Frontal cortex (tissue), 4 donors: ENCODE measurements around the gene ELF3. TPM values are rescaled to one million over a fixed set of nuclear protein-coding genes. Genes with fewer than 3 reads are reported as not detected.
"Not testable (repeated sequence)": the region's sequence is repeated elsewhere in the genome, so short reads cannot be mapped to it uniquely, and the experiment has no call there.

Experiments used
- DNase-seq, 2 donors: peaks; one replicate each; pipeline ENCODE4 v3.0.0; 2012; ENCODE audit warnings: low spot score in 2 of 2
- FAIRE-seq: peaks from 2 replicates; lab custom pipeline; 2012; peaks lifted over from hg19 to GRCh38; lab: Jason Lieb, UNC
- total RNA-seq: library from RNA; depleted of rRNA; stranded (reverse); fragments of >200 nt; gene quantifications from one replicate; pipeline ENCODE4 v1.2.3, GENCODE V29; 2014
- donor health status: control.
- donor health status: control.
- donor health status: control.

Gene ELF3
- total RNA-seq, 1 donor from 2014 or later, result under 0.01 TPM

- DNase-seq (no peak), FAIRE-seq (no peak)
These were observed 19.3 kb downstream of the ELF3 start for GRCh38 chr1:202029727-202030126.

DNA sequence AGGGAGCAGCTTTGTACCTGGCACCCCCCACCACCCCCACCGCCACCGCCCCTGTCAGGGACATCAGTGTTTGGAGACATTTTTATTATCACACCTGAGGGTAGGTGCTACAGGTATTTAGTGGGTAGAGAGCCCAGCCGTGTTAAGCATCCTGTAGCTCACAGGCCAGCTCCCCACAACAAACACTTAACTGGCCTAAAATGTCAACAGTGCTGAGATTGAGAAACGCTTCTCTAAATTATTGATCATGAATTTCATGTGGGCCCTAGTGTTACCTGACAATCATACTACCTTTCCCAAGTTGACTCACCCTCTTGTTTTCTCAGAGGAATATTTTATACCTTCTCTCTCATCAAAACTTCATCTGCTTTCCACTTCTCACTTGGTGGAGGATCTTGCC is 21.4 kb downstream of the ELF3 start:
- DNase-seq, result no peak
- FAIRE-seq, result no peak

- FAIRE-seq, result no peak
- DNase-seq, result no peak
These were observed 23.8 kb downstream of the ELF3 start for GRCh38 chr1:202034149-202034682.

- no peak for DNase-seq
- no peak for FAIRE-seq
These were observed 24.5 kb downstream of the ELF3 start for GRCh38 chr1:202034683-202035462.

DNA sequence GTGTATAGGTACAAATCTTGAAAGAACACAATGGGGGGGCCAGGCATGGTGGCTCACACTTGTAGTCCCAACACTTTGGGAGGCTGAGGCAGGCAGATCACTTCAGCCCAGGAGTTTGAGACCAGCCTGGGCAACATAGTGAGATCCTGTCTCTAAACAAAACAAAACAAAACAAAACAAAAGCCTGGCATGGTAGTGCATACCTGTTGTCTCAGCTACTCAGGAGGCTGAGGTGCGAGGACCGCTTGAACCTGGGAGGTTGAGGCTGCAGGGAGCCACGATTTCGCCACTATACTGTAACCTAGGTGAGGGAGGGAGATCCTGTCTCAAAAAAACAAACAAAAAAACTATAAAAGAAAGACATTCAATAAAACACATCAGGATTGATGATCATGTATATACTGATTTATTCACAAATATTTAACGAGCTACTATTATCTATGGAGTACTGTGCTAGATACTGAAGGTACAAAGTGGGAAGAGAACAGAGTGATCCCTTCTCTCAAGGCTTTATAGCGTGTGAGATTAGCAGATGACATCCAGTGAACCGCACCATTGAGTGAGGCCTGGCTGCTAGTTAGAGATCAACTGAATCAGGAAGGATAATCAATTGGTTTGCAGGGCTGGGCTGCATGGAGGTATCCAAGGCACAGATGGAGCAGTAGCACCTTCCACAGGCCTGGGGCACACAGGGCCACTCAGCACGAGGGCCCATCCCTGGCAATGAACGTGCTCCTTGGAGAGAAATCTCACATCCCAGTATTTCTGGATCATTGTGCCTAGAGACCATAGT is 26.4 kb downstream of the ELF3 start:
- FAIRE-seq, result no peak

GRCh38 chr1:202037706-202038296 is 27.4 kb downstream of the ELF3 start:
- FAIRE-seq (no peak), DNase-seq (no peak)

More for the DNA sequence above, 26.4 kb downstream of the ELF3 start:
- DNase-seq, result no peak

- FAIRE-seq (no peak), DNase-seq (no peak)
These were observed 28.4 kb downstream of the ELF3 start for GRCh38 chr1:202038688-202039346.

GRCh38 chr1:202045705-202046104 is 35.3 kb downstream of the ELF3 start:
- FAIRE-seq (no peak), DNase-seq (no peak)

GRCh38 chr1:202046227-202046626 is 35.8 kb downstream of the ELF3 start:
- FAIRE-seq, result no peak

GRCh38 chr1:202046748-202047708 is 36.6 kb downstream of the ELF3 start:
- DNase-seq (no peak), FAIRE-seq (no peak)

More at GRCh38 chr1:202046227-202046626, 35.8 kb downstream of the ELF3 start:
- no peak for DNase-seq

DNA sequence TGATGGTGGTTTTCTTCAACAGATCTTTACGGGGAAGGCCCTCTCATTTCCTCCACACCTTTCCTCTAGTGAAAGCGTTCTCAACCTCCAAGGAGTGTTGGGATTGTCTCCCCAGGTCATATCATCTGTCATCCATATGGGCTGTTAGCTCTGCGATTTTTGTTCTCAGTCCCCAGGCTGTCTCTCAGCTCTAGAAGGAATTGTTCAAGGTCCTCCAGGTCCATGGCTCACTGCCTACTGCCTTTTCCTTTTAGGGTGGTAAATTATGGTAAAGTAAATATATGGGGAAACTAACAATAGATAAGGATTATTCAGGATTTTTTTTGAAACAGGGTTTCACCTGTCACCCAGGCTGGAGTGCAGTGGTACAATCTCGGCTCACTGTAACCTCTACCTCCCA is 37.6 kb downstream of the ELF3 start:
- FAIRE-seq, result no peak

DNA sequence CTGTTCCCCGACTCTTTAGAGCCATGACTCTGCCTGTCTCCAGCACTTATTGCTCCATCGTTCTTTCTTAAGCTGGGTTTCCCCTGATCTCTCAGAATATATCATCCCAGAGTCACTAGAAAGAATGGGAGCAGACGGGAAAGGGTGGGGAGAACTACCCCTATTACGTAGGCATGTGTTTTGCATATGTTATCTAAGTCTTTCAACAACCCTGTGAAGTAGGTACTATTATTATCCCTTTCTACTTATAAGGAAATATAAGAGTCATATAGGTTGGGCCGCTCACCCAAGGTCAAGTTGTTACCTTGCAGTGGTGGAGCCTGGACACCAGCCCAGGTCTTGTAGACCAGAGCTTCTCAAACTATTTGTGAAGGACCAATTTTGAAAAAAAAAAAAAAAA is 38.7 kb downstream of the ELF3 start:
- FAIRE-seq (no peak), DNase-seq (no peak)

More for the DNA sequence above, 37.6 kb downstream of the ELF3 start:
- DNase-seq, result no peak

GRCh38 chr1:202054094-202054493 is 43.7 kb downstream of the ELF3 start:
- no peak for FAIRE-seq
- no peak for DNase-seq

DNA sequence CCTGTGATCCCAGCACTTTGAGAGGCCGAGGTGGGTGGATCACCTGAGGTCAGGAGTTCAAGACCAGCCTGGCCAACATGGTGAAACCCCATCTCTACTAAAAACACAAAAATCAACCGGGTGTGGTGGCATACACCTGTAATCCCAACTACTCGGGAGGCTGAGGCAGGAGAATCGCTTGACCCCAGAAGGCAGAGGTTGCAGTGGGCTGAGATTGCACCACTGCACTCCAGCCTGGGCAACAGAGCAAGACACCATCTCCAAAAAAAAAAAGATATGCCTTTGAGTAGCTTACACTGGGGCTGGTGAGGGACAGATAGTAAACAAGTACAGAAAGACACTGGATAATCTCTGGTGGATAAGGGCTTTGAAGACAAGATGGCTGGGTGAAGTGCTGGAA is 44.3 kb downstream of the ELF3 start:
- not testable (repeated sequence) for FAIRE-seq, DNase-seq

GRCh38 chr1:202056644-202057334 is 46.4 kb downstream of the ELF3 start:
- DNase-seq (no peak), FAIRE-seq (no peak)

DNA sequence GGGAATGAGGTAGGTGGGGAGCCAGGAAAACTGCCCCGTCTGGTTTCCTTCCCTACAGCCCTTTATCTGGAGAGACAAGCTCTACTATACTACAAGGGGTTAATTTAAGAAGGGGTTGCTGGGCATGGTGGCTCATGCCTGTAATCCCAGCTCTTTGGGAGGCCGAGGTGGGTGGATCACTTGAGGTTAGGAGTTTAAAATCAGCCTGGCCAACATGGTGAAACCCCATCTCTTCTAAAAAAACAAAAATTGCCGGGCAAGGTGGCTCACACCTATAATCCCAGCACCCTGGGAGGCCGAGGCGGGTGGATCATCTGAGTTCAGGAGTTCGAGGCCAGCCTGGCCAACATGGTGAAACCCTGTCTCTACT is 46.9 kb downstream of the ELF3 start:
- not testable (repeated sequence) for DNase-seq, FAIRE-seq

DNA sequence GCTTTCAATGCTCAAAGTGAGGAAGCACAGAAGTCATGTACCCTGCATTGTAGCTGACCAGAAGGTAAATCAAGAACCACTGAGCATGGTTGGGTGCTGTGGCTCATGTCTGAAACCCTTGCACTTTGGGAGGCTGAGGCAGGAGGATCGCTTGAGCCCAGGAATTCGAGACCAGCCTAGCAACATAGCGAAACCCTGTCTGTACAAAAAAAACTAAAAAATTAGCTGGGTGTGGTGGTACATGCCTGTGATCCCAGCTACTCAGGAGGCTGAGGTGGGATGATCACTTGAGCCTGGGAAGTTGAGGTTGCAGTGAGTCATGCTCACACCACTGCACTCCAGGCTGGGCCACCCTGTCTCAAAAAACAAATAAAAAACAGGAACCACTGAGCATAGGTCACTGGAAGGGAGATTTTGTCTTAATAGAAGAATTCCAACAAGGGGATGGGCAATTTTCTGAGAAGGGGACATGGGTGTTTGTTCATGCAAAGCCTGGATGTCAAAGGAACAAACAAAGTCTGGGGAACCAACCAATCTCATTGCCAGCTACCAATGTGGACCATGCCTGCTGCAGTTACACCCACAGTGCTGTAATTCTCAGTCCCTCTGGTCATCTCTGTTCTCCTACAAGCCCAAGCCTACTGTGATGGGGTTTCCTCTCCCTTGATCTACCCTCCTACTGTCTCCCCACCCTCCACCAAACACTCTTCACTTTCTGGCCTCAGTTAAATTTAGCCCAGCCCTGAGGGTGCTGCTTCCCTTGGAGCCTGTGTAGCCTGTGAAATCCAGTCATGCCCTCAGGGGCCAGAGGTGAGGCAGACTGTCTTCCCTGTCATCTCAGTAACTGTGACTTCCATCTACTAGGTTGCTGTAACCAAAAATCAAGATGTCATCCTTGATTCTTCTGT is 47.9 kb downstream of the ELF3 start:
- no peak for FAIRE-seq
- no peak for DNase-seq
